Measurements from ENCODE around the gene CFAP299.

The CFAP299 gene

GRCh38 chr4:80393970-80394250, 58.4 kb downstream of the CFAP299 start:
- H3K4me3 ChIP-seq (ENCODE audit: low read length) = no peak overlapping the region
- no peak for DNase-seq (ENCODE audit: low read depth)
- no peak for TF ChIP-seq CTCF (conservative IDR thresholded peaks at IDR 0.05; ENCODE audit: low read length)

- peak; percentile 89 for DNase-seq (ENCODE audit: low read depth)
Measured at GRCh38 chr4:80407246-80407645, 71.7 kb downstream of the CFAP299 start.

GRCh38 chr4:80409809-80410208, 74.3 kb downstream of the CFAP299 start:
- TF ChIP-seq CTCF (conservative IDR thresholded peaks at IDR 0.05; ENCODE audit: low read length) = no peak
- H3K4me3 ChIP-seq (ENCODE audit: low read length) = no peak overlapping the region
- DNase-seq (ENCODE audit: low read depth) = no peak

More at GRCh38 chr4:80407246-80407645, 71.7 kb downstream of the CFAP299 start:
- no peak for TF ChIP-seq CTCF (conservative IDR thresholded peaks at IDR 0.05; ENCODE audit: low read length)
- no peak overlapping the region for H3K4me3 ChIP-seq (ENCODE audit: low read length)

- peak; percentile 13 for DNase-seq (ENCODE audit: low read depth)
- TF ChIP-seq CTCF (conservative IDR thresholded peaks at IDR 0.05; ENCODE audit: low read length) = no peak
- H3K4me3 ChIP-seq (ENCODE audit: low read length) = no peak overlapping the region
Measured at GRCh38 chr4:80412322-80412721, 76.8 kb downstream of the CFAP299 start.

GRCh38 chr4:80413086-80413485, 77.6 kb downstream of the CFAP299 start:
- H3K4me3 ChIP-seq (ENCODE audit: low read length) = no peak overlapping the region
- TF ChIP-seq CTCF (conservative IDR thresholded peaks at IDR 0.05; ENCODE audit: low read length) = no peak
- no peak for DNase-seq (ENCODE audit: low read depth)

GRCh38 chr4:80417019-80417418, 81.5 kb downstream of the CFAP299 start:
- no peak for TF ChIP-seq CTCF (conservative IDR thresholded peaks at IDR 0.05; ENCODE audit: low read length)
- DNase-seq (ENCODE audit: low read depth) = no peak

GRCh38 chr4:80419946-80420345, 84.4 kb downstream of the CFAP299 start:
- no peak for TF ChIP-seq CTCF (conservative IDR thresholded peaks at IDR 0.05; ENCODE audit: low read length)
- DNase-seq (ENCODE audit: low read depth) = no peak
- no peak overlapping the region for H3K4me3 ChIP-seq (ENCODE audit: low read length)

More at GRCh38 chr4:80417019-80417418, 81.5 kb downstream of the CFAP299 start:
- H3K4me3 ChIP-seq (ENCODE audit: low read length) = no peak overlapping the region
